Keratinocyte (primary cell): Measurements from ENCODE around the gene VPS13D.

ENCODE experiments used
- CTCF ChIP-seq, 3 experiments: IDR thresholded peaks in 1 of 3; conservative IDR thresholded peaks in 1 of 3; optimal IDR thresholded peaks in 1 of 3; 2 replicates in 2 of 3; 3 replicates in 1 of 3; pipeline versions ENCODE3 to v1.5.1; 2011; ENCODE audit warnings: low read length in 3 of 3, mild to moderate bottlenecking in 3 of 3, moderate library complexity in 2 of 3, control low read depth in 1 of 3, inconsistent platforms in 1 of 3; ENCODE audit not compliant: insufficient read depth in 2 of 3; ENCODE audit errors: extremely low read depth in 1 of 3
- EZH2 ChIP-seq: IDR thresholded peaks from one replicate; pipeline ENCODE4 v1.6.1; 2012; ENCODE audit warnings: inconsistent platforms, mild to moderate bottlenecking, low read length, moderate library complexity

GRCh38 chr1:12457771-12458170, 227.9 kb downstream of the VPS13D start:
- TF ChIP-seq CTCF (optimal IDR thresholded peaks at IDR 0.05 in 1 of 3, IDR thresholded peaks at IDR 0.05 in 1 of 3, conservative IDR thresholded peaks at IDR 0.05 in 1 of 3; ENCODE audit: extremely low read depth in 1 of 3, insufficient read depth in 2 of 3, low read length in 3 of 3) (no peak), EZH2 (no peak)
